ENCODE measurements around the gene SP3.

SP3 gene

GRCh38 chr2:173961346-173961705 lies 3.8 kb downstream of the SP3 start:
- peaks cover 54% of the 10 kb centered on the region for H3K4me1 ChIP-seq (ENCODE audit: insufficient read depth, low read length)
- no peak overlapping the region for H3K9ac ChIP-seq (ENCODE audit: low read depth, low read length)
- peak overlapping the region; percentile 64 for H3K4me2 ChIP-seq (ENCODE audit: insufficient read depth, low read length)
- H3K9me3 ChIP-seq (ENCODE audit: insufficient read depth, low read length, severe bottlenecking) = no peaks in the 10 kb centered on the region
- no peak overlapping the region for H2AFZ ChIP-seq (ENCODE audit: low read depth, low read length)
- peaks cover 40% of the 10 kb centered on the region for H3K36me3 ChIP-seq (ENCODE audit: insufficient read depth, low read length)
- peaks cover 34% of the 10 kb centered on the region for H4K20me1 ChIP-seq (ENCODE audit: insufficient read depth, low read length)
- ATAC-seq (ENCODE audit: insufficient read depth, low read depth) (no peak), DNase-seq (no peak)
- H3K79me2 ChIP-seq (ENCODE audit: insufficient read depth, low read length) = peaks cover 83% of the 10 kb centered on the region
- peak overlapping the region; percentile 44; the same call in 1 of the 2 replicates for H3K27ac ChIP-seq (ENCODE audit: low read length)
- H3K4me3 ChIP-seq (ENCODE audit: low read depth in 1 of 2, low read length in 2 of 2) = peak overlapping the region in 1 of 2 experiments; percentile 68; a peak in 3 of 4 replicates
- no peaks in the 10 kb centered on the region for H3K27me3 ChIP-seq (ENCODE audit: insufficient read depth, low read length, poor library complexity)
- TF ChIP-seq CTCF (IDR thresholded peaks at IDR 0.05; ENCODE audit: borderline replicate concordance, extremely low read depth, low read length, poor library complexity, severe bottlenecking) = no peak
- TF ChIP-seq EZH2 (IDR thresholded peaks at IDR 0.05; ENCODE audit: borderline replicate concordance, low read depth, low read length, severe bottlenecking) = no peak

- H3K4me1 ChIP-seq (ENCODE audit: insufficient read depth, low read length) = peaks cover 63% of the 10 kb centered on the region
- peak overlapping the region; percentile 64 for H3K4me2 ChIP-seq (ENCODE audit: insufficient read depth, low read length)
- TF ChIP-seq CTCF (IDR thresholded peaks at IDR 0.05; ENCODE audit: borderline replicate concordance, extremely low read depth, low read length, poor library complexity, severe bottlenecking) (no peak), EZH2 (IDR thresholded peaks at IDR 0.05; ENCODE audit: borderline replicate concordance, low read depth, low read length, severe bottlenecking) (no peak)
- DNase-seq (no peak), ATAC-seq (ENCODE audit: insufficient read depth, low read depth) (no peak)
- H3K4me3 ChIP-seq (ENCODE audit: low read depth in 1 of 2, low read length in 2 of 2) = peak overlapping the region in 1 of 2 experiments; percentile 34; a peak in 1 of 4 replicates
- H3K9me3 ChIP-seq (ENCODE audit: insufficient read depth, low read length, severe bottlenecking) = no peaks in the 10 kb centered on the region
- H2AFZ ChIP-seq (ENCODE audit: low read depth, low read length) = no peak overlapping the region
- peak overlapping the region; percentile 12; the same call in 1 of the 2 replicates for H3K9ac ChIP-seq (ENCODE audit: low read depth, low read length)
- peaks cover 55% of the 10 kb centered on the region for H3K36me3 ChIP-seq (ENCODE audit: insufficient read depth, low read length)
- peaks cover 48% of the 10 kb centered on the region for H4K20me1 ChIP-seq (ENCODE audit: insufficient read depth, low read length)
- H3K27me3 ChIP-seq (ENCODE audit: insufficient read depth, low read length, poor library complexity) = no peaks in the 10 kb centered on the region
- peak overlapping the region; percentile 54; the same call in 1 of the 2 replicates for H3K27ac ChIP-seq (ENCODE audit: low read length)
- H3K79me2 ChIP-seq (ENCODE audit: insufficient read depth, low read length) = peaks cover 89% of the 10 kb centered on the region
Measured at GRCh38 chr2:173959909-173960308, 5.3 kb downstream of the SP3 start.

GRCh38 chr2:173959358-173959884 lies 5.8 kb downstream of the SP3 start:
- H3K4me3 ChIP-seq (ENCODE audit: low read depth in 1 of 2, low read length in 2 of 2) = no peak overlapping the region
- H3K79me2 ChIP-seq (ENCODE audit: insufficient read depth, low read length) = peaks cover 93% of the 10 kb centered on the region
- H4K20me1 ChIP-seq (ENCODE audit: insufficient read depth, low read length) = peaks cover 52% of the 10 kb centered on the region
- no peak for DNase-seq
- H3K27me3 ChIP-seq (ENCODE audit: insufficient read depth, low read length, poor library complexity) = no peaks in the 10 kb centered on the region
- peak overlapping the region; percentile 12; the same call in 1 of the 2 replicates for H3K27ac ChIP-seq (ENCODE audit: low read length)
- no peaks in the 10 kb centered on the region for H3K9me3 ChIP-seq (ENCODE audit: insufficient read depth, low read length, severe bottlenecking)
- peaks cover 67% of the 10 kb centered on the region for H3K4me1 ChIP-seq (ENCODE audit: insufficient read depth, low read length)
- no peak overlapping the region for H2AFZ ChIP-seq (ENCODE audit: low read depth, low read length)
- 0 out of 2 replicates have a peak overlapping the region, but pooled peaks have one; percentile 12 for H3K9ac ChIP-seq (ENCODE audit: low read depth, low read length)
- peak overlapping the region; percentile 64 for H3K4me2 ChIP-seq (ENCODE audit: insufficient read depth, low read length)
- TF ChIP-seq EZH2 (IDR thresholded peaks at IDR 0.05; ENCODE audit: borderline replicate concordance, low read depth, low read length, severe bottlenecking) (no peak), CTCF (IDR thresholded peaks at IDR 0.05; ENCODE audit: borderline replicate concordance, extremely low read depth, low read length, poor library complexity, severe bottlenecking) (no peak)
- H3K36me3 ChIP-seq (ENCODE audit: insufficient read depth, low read length) = peaks cover 60% of the 10 kb centered on the region
- ATAC-seq (ENCODE audit: insufficient read depth, low read depth) = no peak

Data from DND-41 (cell line).